ENCODE measurements around the gene RABGAP1.

The RABGAP1 gene

DNA sequence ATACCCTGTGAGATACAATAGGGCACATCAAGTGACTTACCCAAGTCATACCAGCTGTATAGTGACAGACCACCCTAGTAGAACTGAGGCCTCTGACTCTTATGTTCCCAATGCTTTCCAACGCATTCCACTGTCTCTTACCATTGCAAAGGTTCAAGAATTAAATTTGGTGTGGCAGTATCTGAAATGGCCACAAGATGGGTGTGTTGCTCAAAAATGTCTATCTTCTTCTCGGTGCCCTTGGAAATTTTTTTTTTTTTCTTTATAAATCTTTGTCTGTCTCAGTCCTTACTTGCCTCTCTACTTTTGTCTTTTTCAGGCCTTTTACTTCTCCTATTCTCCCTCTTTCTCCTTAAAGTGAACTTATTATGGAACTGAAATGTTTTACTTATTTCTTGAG is 141.0 kb downstream of the RABGAP1 start:
- no peak overlapping the region for H3K9ac ChIP-seq
- H3K36me3 ChIP-seq: peaks cover 50 to 95% (median 73%) of the 10 kb centered on the region in 11 experiments
- H3K4me2 ChIP-seq: no peak overlapping the region
- no peak for TF ChIP-seq Cebpa-rat (IDR thresholded peaks at IDR 0.05)
- peaks cover 0 to 32% (median 25%) of the 10 kb centered on the region in 10 experiments; a peak in 14 of 20 replicates for H3K4me1 ChIP-seq
- no peak overlapping the region for H3K4me3 ChIP-seq
- H3K27ac ChIP-seq: no peak overlapping the region
- H3K27me3 ChIP-seq: no peaks in the 10 kb centered on the region
- no peaks in the 10 kb centered on the region for H3K9me3 ChIP-seq (replicated peaks in 1 of 11)
- H4K20me1 ChIP-seq: no peaks in the 10 kb centered on the region

DNA sequence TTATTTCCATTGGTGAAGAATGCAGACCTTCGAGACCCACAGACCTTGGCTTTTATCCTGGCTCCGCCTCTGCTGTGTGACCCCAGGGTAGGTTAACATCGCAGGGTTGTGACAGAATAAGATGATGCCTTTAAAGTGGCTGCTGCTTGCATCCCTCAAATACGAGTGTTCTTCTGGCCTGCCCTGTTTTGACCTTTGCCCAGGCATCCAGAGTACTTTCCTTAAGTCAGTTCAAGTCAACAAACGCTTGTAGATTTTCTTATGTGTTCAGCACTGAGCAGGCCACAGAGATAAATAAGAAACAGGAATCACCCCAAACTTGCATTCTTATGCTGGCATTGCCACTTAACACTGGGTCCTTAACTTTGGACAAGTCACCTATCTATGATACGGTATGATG is 142.9 kb downstream of the RABGAP1 start:
- H4K20me1 ChIP-seq: no peaks in the 10 kb centered on the region
- 0 out of 22 replicates have a peak overlapping the region, but pooled peaks of 1 of the 11 experiments have one; percentile 2 for H3K9ac ChIP-seq
- TF ChIP-seq Cebpa-rat (IDR thresholded peaks at IDR 0.05): no peak
- no peak overlapping the region for H3K4me3 ChIP-seq
- H3K4me1 ChIP-seq: peaks cover 0 to 32% (median 25%) of the 10 kb centered on the region in 10 experiments; a peak in 14 of 20 replicates
- peak overlapping the region in 2 of 11 experiments; percentile 41 to 62; a peak in 1 of 22 replicates for H3K4me2 ChIP-seq
- H3K36me3 ChIP-seq: peaks cover 42 to 96% (median 75%) of the 10 kb centered on the region in 11 experiments
- no peaks in the 10 kb centered on the region for H3K9me3 ChIP-seq (replicated peaks in 1 of 11)
- H3K27ac ChIP-seq: no peak overlapping the region
- no peaks in the 10 kb centered on the region for H3K27me3 ChIP-seq

DNA sequence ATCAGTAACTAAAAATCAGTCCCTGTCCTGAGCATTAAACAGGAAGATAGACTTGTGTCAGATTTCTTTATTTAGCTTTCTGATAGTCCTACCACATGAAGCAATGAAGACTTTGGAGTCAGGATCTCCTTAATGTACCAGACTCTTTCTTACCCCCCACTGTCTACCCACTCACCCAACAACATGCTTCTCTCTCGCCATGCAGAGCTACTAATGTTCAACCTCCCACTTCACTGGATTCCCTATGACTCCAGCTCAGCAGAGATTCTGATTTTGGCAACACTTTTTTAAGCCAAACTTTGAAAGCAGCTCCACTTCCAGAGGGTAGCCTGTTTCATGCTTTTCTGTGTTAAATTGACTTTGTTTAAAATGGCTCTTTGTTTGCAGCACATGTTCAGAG is 143.4 kb downstream of the RABGAP1 start:
- Histone ChIP-seq H3K27ac (peak overlapping the region in 1 of 11 experiments; percentile 0; a peak in 1 of 22 replicates), H3K9me3 (replicated peaks in 1 of 11) (no peaks in the 10 kb centered on the region), H3K27me3 (no peaks in the 10 kb centered on the region), H3K36me3 (peaks cover 40 to 96% (median 75%) of the 10 kb centered on the region in 11 experiments), H3K4me3 (no peak overlapping the region), H3K9ac (no peak overlapping the region), H4K20me1 (no peaks in the 10 kb centered on the region), H3K4me1 (peaks cover 0 to 32% (median 25%) of the 10 kb centered on the region in 10 experiments; a peak in 14 of 20 replicates), H3K4me2 (peak overlapping the region in 6 of 11 experiments; percentile 35 to 64 (median 52); a peak in 10 of 22 replicates)
- no peak for TF ChIP-seq Cebpa-rat (IDR thresholded peaks at IDR 0.05)

DNA sequence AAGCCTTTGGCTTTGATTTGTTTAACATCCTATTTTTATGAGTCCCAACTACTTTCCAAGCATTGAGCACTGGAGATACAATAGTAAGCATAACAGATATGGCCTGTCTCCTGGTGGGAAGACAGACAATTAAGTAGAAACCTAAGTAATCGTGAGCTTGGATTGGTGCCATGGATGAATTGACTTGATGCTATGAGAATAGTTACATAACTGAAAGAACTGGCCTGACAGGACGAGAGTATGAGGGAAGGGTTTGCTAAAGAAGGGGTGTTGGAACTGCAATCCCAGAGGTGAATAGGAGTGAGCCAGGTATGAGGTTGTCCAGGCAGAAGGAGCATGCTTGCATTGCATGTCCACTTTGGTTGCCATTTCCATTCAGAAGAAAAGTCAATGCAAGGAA is 145.1 kb downstream of the RABGAP1 start:
- Histone ChIP-seq H3K27me3 (no peaks in the 10 kb centered on the region), H3K27ac (no peak overlapping the region), H3K4me1 (peaks cover 0 to 25% (median 23%) of the 10 kb centered on the region in 10 experiments; a peak in 14 of 20 replicates), H3K4me2 (peak overlapping the region in 6 of 11 experiments; percentile 35 to 64 (median 52); a peak in 9 of 22 replicates), H3K9ac (no peak overlapping the region), H3K9me3 (replicated peaks in 1 of 11) (no peaks in the 10 kb centered on the region), H3K36me3 (peaks cover 40 to 96% (median 76%) of the 10 kb centered on the region in 11 experiments), H4K20me1 (no peaks in the 10 kb centered on the region), H3K4me3 (no peak overlapping the region)
- TF ChIP-seq Cebpa-rat (IDR thresholded peaks at IDR 0.05): no peak

DNA sequence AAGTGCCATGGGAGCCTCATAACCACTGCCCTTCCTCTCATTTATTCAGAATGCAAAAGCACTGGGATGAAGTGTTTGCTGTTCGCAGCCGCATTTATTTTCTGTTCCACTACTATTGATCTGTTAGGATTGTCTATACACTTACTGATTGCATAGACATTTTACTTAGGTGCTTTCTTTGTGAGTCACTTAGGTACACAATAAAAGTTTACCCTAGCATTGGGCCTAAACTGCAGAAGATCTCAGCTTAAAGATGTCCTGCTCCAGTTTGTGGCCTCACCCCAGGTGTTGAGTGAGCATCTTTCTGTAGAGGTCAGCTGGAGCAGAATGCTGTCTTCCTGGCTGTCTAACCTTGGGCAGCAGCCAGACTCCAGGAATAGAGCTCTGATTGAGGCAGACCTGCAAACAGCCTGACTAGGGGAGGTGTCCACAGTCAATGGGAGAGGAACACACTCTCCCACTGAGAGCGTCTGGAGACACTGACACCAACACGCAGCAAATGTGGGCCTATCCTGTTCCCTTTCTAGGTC is 146.6 kb downstream of the RABGAP1 start:
- Histone ChIP-seq H3K9ac (no peak overlapping the region), H3K4me1 (peaks cover 0 to 25% (median 23%) of the 10 kb centered on the region in 10 experiments; a peak in 14 of 20 replicates), H3K9me3 (replicated peaks in 1 of 11) (no peaks in the 10 kb centered on the region), H4K20me1 (0 out of 22 replicates have a peak, but pooled peaks cover 0 to 3% (median 0%) of the 10 kb centered on the region in 11 experiments), H3K4me2 (no peak overlapping the region), H3K27me3 (no peaks in the 10 kb centered on the region), H3K4me3 (no peak overlapping the region), H3K36me3 (peaks cover 47 to 98% (median 82%) of the 10 kb centered on the region in 11 experiments), H3K27ac (no peak overlapping the region)
- TF ChIP-seq Cebpa-rat (IDR thresholded peaks at IDR 0.05): no peak

DNA sequence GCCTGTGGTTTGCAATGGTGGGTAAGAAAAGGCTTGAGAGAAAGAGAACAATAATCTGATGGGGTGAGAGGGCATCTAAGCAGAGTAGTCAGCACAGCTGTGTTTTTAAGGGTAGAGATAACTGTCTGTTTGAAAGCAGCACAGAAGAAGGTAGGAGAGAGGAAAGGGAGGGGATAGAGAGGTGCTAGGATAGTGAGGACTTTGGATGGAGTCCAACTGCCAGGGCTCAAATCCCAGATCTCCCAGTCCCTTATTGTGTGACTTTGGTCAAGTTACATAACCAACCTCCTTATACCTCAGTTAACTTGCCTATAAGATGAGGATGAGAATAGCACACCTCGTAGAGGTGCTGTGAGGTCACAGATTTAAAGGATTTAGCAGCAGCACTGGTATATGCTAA is 148.2 kb downstream of the RABGAP1 start:
- no peak overlapping the region for H3K9ac ChIP-seq
- 0 out of 22 replicates have a peak, but pooled peaks cover 0 to 3% (median 0%) of the 10 kb centered on the region in 11 experiments for H4K20me1 ChIP-seq
- no peak for TF ChIP-seq Cebpa-rat (IDR thresholded peaks at IDR 0.05)
- H3K27me3 ChIP-seq: no peaks in the 10 kb centered on the region
- peaks cover 53 to 98% (median 84%) of the 10 kb centered on the region in 11 experiments for H3K36me3 ChIP-seq
- H3K4me3 ChIP-seq: no peak overlapping the region
- peaks cover 0 to 23% (median 20%) of the 10 kb centered on the region in 10 experiments; a peak in 14 of 20 replicates for H3K4me1 ChIP-seq
- H3K9me3 ChIP-seq (replicated peaks in 1 of 11): no peaks in the 10 kb centered on the region
- H3K27ac ChIP-seq: no peak overlapping the region
- no peak overlapping the region for H3K4me2 ChIP-seq

DNA sequence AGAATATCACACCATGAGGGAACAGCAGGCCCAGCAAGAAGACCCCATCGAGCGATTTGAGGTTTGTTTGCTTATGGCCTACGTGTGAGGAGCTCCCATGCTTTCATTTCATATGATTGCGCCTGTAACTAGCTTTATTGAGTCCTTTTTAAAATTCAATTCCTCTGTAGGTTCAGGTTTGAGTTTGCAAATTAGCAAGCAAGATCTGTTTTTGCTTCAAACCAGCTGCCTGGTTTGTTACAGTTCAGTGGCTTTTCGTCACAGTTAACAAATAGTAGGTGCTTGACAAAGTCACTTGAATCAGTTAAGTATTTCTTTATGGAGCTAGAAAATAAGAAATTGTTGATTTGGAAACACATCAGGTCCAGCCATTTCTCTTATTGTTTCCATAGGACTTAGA is 149.0 kb downstream of the RABGAP1 start:
- Histone ChIP-seq H3K4me1 (peaks cover 4 to 15% (median 12%) of the 10 kb centered on the region in 10 experiments; a peak in 19 of 20 replicates), H3K9me3 (replicated peaks in 1 of 11) (no peaks in the 10 kb centered on the region), H3K27ac (no peak overlapping the region), H3K27me3 (no peaks in the 10 kb centered on the region), H3K9ac (no peak overlapping the region), H3K4me3 (no peak overlapping the region), H4K20me1 (peaks cover 0 to 6% (median 0%) of the 10 kb centered on the region in 11 experiments; a peak in 3 of 22 replicates), H3K4me2 (no peak overlapping the region), H3K36me3 (peaks cover 60 to 95% (median 83%) of the 10 kb centered on the region in 11 experiments)
- no peak for TF ChIP-seq Cebpa-rat (IDR thresholded peaks at IDR 0.05)

DNA sequence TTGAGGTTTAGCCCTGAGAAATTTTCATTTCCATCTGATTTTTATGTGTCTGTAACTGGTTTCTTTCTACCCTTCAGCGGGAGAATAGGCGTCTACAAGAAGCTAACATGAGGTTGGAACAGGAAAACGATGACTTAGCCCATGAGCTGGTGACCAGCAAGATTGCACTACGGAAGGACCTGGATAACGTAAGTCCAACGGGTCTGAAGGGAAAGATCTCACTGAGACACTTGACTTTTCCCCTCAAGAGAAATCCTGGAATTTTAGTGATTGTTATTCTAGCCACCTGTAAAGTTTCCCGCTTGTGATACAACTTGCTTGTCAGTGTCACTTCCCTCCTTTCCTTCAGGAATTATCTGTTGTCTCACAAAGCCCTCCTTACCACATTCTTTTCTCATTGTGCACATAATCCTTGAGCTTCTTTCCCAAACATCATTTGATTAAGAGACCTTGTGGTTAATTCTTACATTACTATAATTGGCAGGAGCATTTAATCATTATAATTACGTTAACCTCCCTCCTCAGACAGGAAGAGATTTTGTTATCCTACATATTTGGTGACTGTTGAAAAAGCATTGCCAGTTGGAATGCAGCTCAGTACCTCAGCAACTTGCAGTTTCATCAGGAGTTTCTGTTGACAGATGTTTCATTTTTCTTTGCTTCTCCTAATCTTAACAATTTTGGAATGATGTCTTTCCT is 149.5 kb downstream of the RABGAP1 start:
- Histone ChIP-seq H3K4me2 (no peak overlapping the region), H3K27ac (no peak overlapping the region), H3K9me3 (replicated peaks in 1 of 11) (no peaks in the 10 kb centered on the region), H3K4me1 (peaks cover 5 to 13% (median 11%) of the 10 kb centered on the region in 10 experiments; a peak in 19 of 20 replicates), H3K36me3 (peaks cover 64 to 90% (median 87%) of the 10 kb centered on the region in 11 experiments), H3K27me3 (no peaks in the 10 kb centered on the region), H3K9ac (no peak overlapping the region), H3K4me3 (no peak overlapping the region), H4K20me1 (peaks cover 0 to 11% (median 0%) of the 10 kb centered on the region in 11 experiments; a peak in 4 of 22 replicates)
- TF ChIP-seq Cebpa-rat (IDR thresholded peaks at IDR 0.05): no peak

DNA sequence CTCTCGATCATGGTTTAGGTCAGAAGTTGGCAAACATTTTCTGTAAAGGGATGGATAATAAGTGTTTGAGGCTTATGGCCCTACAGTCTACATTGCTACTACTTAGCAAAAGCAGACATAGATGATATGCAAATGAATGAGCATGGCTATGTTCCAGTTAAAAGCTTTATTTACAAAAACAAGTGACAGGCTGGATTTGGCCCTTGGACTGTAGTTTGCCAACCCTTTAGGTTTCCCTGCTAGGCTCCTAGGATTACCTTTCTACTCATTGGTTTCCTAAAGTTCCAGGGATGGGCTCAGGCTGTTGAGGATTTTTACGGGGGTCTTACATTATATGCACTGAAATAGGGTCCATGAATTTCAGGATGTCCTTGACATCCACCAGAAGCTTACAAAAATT is 150.1 kb downstream of the RABGAP1 start:
- H3K9ac ChIP-seq: no peak overlapping the region
- H3K4me2 ChIP-seq: no peak overlapping the region
- peaks cover 65 to 93% (median 89%) of the 10 kb centered on the region in 11 experiments for H3K36me3 ChIP-seq
- H4K20me1 ChIP-seq: peaks cover 0 to 14% (median 0%) of the 10 kb centered on the region in 11 experiments; a peak in 4 of 22 replicates
- H3K4me3 ChIP-seq: no peak overlapping the region
- no peak overlapping the region for H3K27ac ChIP-seq
- H3K27me3 ChIP-seq: no peaks in the 10 kb centered on the region
- H3K4me1 ChIP-seq: peaks cover 2 to 15% (median 7%) of the 10 kb centered on the region in 10 experiments; a peak in 14 of 20 replicates
- TF ChIP-seq Cebpa-rat (IDR thresholded peaks at IDR 0.05): no peak
- H3K9me3 ChIP-seq (replicated peaks in 1 of 11): no peaks in the 10 kb centered on the region
